HFFc6 (cell line): ENCODE results near the gene GALK1. TPM values are rescaled to one million over a fixed set of nuclear protein-coding genes. Genes with fewer than 3 reads are reported as not detected.
"Not testable (repeated sequence)": the region's sequence is repeated elsewhere in the genome, so short reads cannot be mapped to it uniquely, and the experiment has no call there.

Experiments
- DNase-seq: peaks from one replicate; pipeline ENCODE4 v3.0.0-alpha.2; 2018
- H3K27ac Mint-ChIP-seq: 2 replicates; pipeline ENCODE4 v1.8.0; 2020; ENCODE audit warnings: mild to moderate bottlenecking, mixed read lengths
- H3K27me3 Mint-ChIP-seq: 2 replicates; pipeline ENCODE4 v1.8.0; 2021; ENCODE audit warnings: mild to moderate bottlenecking, moderate library complexity, mixed read lengths; ENCODE audit not compliant: insufficient read depth
- H3K36me3 Mint-ChIP-seq: 2 replicates; pipeline ENCODE4 v1.8.0; 2021; ENCODE audit warnings: low read depth, mixed read lengths
- H3K4me1 Mint-ChIP-seq: 2 replicates; pipeline ENCODE4 v1.8.0; 2020; ENCODE audit warnings: low read depth, mixed read lengths
- H3K4me3 Mint-ChIP-seq: 2 replicates; pipeline ENCODE4 v1.8.0; 2020; ENCODE audit warnings: mild to moderate bottlenecking, moderate library complexity, mixed read lengths
- H3K9me3 Mint-ChIP-seq: 2 replicates; pipeline ENCODE4 v1.8.0; 2020; ENCODE audit warnings: mild to moderate bottlenecking, mixed read lengths
- CTCF ChIP-seq: fragments of 200-600 bp; sonication (generic); IDR thresholded peaks from 2 replicates; pipeline ENCODE4 v1.5.0; 2021; ENCODE audit warnings: antibody characterized with exemption, mild to moderate bottlenecking
- total RNA-seq, 6 experiments: library from RNA; stranded (reverse); fragmentation: NEBNext Ultra II Directional; extraction: Animal tissue kit (Norgen Biotek cat#: 25700); gene quantifications; 2 replicates in 1 of 6; 3 replicates in 5 of 6; pipeline ENCODE4 v1.2.3, GENCODE V29; 2021

Gene GALK1
- total RNA-seq, 6 experiments from 2014 or later, result 33.8 to 43.2 (median 37.7) TPM

DNA sequence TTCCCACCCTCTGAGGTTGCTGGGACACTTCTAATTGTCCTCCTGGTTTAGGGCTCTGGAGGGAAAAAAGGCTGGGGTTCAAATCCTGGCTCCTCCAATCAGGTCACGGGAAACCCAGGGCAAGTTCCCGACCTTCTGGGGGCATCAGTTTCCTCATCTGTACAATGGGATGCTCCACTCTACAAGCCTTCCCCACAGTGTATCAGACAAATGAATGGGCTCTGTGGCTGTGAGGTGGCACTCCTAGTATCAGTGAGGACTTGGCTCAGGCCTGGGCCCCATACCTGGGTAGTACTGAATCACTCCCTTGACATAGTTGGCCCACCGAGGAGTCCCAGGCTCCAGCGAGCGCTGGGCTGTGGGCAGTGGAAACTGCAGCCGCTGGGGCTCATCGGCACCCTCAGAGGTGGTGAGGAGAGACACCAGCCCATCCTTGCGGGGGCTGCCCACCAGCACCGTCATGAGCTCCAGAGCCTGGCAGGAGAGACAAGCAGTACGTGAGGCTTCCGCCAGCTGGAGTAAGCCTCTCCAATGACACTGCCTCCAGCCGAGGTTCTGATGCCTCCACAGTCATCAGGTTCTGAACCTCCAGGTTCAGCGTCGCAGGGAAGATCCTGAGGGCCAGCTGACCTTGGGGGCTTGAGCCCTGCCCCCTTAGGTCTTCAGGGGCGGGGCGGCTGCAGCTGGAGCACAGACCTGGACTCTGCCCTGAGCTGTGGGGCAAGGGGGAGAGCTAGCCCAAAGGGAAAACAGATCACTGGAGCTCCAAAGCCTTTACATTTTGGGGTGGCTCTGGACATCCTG is 1.2 kb downstream of the GALK1 start:
- no peaks in the 10 kb centered on the region for H3K9me3 Mint-ChIP-seq
- no peak for TF ChIP-seq CTCF
- no peaks in the 10 kb centered on the region; the same call in 1 of the 2 replicates for H3K36me3 Mint-ChIP-seq
- H3K4me3 Mint-ChIP-seq, result peak overlapping the region; percentile 86
- DNase-seq, result no peak
- H3K4me1 Mint-ChIP-seq, result no peaks in the 10 kb centered on the region
- no peaks in the 10 kb centered on the region; the same call in 1 of the 2 replicates for H3K27me3 Mint-ChIP-seq
- no peak overlapping the region; the same call in 1 of the 2 replicates for H3K27ac Mint-ChIP-seq

GRCh38 chr17:75763269-75763607 is 1.8 kb downstream of the GALK1 start:
- Mint-ChIP-seq H3K4me1 (no peaks in the 10 kb centered on the region), H3K36me3 (no peaks in the 10 kb centered on the region; the same call in 1 of the 2 replicates), H3K4me3 (no peak overlapping the region), H3K9me3 (no peaks in the 10 kb centered on the region), H3K27ac (no peak overlapping the region), H3K27me3 (no peaks in the 10 kb centered on the region; the same call in 1 of the 2 replicates)
- TF ChIP-seq CTCF, result no peak
- DNase-seq, result no peak

GRCh38 chr17:75762513-75763268 is 2.3 kb downstream of the GALK1 start:
- DNase-seq, result no peak
- H3K4me3 Mint-ChIP-seq, result no peak overlapping the region
- H3K27me3 Mint-ChIP-seq, result no peaks in the 10 kb centered on the region; the same call in 1 of the 2 replicates
- no peak for TF ChIP-seq CTCF
- no peaks in the 10 kb centered on the region; the same call in 1 of the 2 replicates for H3K36me3 Mint-ChIP-seq
- no peaks in the 10 kb centered on the region for H3K4me1 Mint-ChIP-seq
- no peak overlapping the region for H3K27ac Mint-ChIP-seq
- no peaks in the 10 kb centered on the region for H3K9me3 Mint-ChIP-seq

GRCh38 chr17:75759978-75760640 is 4.9 kb downstream of the GALK1 start:
- H3K27ac Mint-ChIP-seq, H3K4me3 Mint-ChIP-seq: not testable (repeated sequence)

GRCh38 chr17:75759457-75759856 is 5.5 kb downstream of the GALK1 start:
- TF ChIP-seq CTCF, result no peak
- Mint-ChIP-seq H3K27ac (no peak overlapping the region), H3K4me3 (no peak overlapping the region)

More at GRCh38 chr17:75759978-75760640, 4.9 kb downstream of the GALK1 start:
- not testable (repeated sequence) for H3K27me3 Mint-ChIP-seq, DNase-seq, H3K36me3 Mint-ChIP-seq, H3K4me1 Mint-ChIP-seq, H3K9me3 Mint-ChIP-seq

More at GRCh38 chr17:75759457-75759856, 5.5 kb downstream of the GALK1 start:
- peaks cover 5% of the 10 kb centered on the region for H3K4me1 Mint-ChIP-seq
- H3K36me3 Mint-ChIP-seq, result no peaks in the 10 kb centered on the region; the same call in 1 of the 2 replicates
- no peaks in the 10 kb centered on the region for H3K9me3 Mint-ChIP-seq
- no peaks in the 10 kb centered on the region for H3K27me3 Mint-ChIP-seq
- no peak for DNase-seq
